ENCODE results near the gene SMCO1. TPM values are rescaled to one million over a fixed set of nuclear protein-coding genes. Genes with fewer than 3 reads are reported as not detected.
"Not testable (repeated sequence)": the region's sequence is repeated elsewhere in the genome, so short reads cannot be mapped to it uniquely, and the experiment has no call there.

SMCO1 gene
- total RNA-seq, 3 donors from 2014 or later, result not detected

- TF ChIP-seq, protein P1, sequence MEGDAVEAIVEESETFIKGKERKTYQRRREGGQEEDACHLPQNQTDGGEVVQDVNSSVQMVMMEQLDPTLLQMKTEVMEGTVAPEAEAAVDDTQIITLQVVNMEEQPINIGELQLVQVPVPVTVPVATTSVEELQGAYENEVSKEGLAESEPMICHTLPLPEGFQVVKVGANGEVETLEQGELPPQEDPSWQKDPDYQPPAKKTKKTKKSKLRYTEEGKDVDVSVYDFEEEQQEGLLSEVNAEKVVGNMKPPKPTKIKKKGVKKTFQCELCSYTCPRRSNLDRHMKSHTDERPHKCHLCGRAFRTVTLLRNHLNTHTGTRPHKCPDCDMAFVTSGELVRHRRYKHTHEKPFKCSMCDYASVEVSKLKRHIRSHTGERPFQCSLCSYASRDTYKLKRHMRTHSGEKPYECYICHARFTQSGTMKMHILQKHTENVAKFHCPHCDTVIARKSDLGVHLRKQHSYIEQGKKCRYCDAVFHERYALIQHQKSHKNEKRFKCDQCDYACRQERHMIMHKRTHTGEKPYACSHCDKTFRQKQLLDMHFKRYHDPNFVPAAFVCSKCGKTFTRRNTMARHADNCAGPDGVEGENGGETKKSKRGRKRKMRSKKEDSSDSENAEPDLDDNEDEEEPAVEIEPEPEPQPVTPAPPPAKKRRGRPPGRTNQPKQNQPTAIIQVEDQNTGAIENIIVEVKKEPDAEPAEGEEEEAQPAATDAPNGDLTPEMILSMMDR (IDR thresholded peaks at IDR 0.05), result no peak
- intact Hi-C loops (cut with DNase I, micrococcal nuclease), result no loop called here
These were observed 40.1 kb upstream of the SMCO1 start for GRCh38 chr3:196555295-196555694.

GRCh38 chr3:196554205-196554604 lies 39.1 kb upstream of the SMCO1 start:
- no peak for ATAC-seq
- intact Hi-C loops (cut with DNase I, micrococcal nuclease), result no loop called here
- Histone ChIP-seq H3K4me3 (no peak overlapping the region), H3K4me1 (ENCODE audit: low read depth) (no peaks in the 10 kb centered on the region), H3K36me3 (ENCODE audit: low read depth) (no peaks in the 10 kb centered on the region), H3K9me3 (peaks cover 10% of the 10 kb centered on the region)
- TF ChIP-seq, protein P1 (IDR thresholded peaks at IDR 0.05), result no peak
- no peak for DNase-seq

More at GRCh38 chr3:196555295-196555694, 40.1 kb upstream of the SMCO1 start:
- Histone ChIP-seq H3K36me3 (ENCODE audit: low read depth) (no peaks in the 10 kb centered on the region), H3K9me3 (no peaks in the 10 kb centered on the region), H3K4me3 (no peak overlapping the region), H3K4me1 (ENCODE audit: low read depth) (no peaks in the 10 kb centered on the region)
- no peak for DNase-seq
- no peak for ATAC-seq

- H3K9me3 ChIP-seq, result peaks cover 16% of the 10 kb centered on the region
- no peak overlapping the region for H3K4me3 ChIP-seq
- H3K4me1 ChIP-seq (ENCODE audit: low read depth), result no peaks in the 10 kb centered on the region
- intact Hi-C loops (cut with DNase I, micrococcal nuclease), result no loop called here
- ATAC-seq (no peak), DNase-seq (no peak)
- TF ChIP-seq, protein P1 (IDR thresholded peaks at IDR 0.05), result no peak
- H3K36me3 ChIP-seq (ENCODE audit: low read depth), result no peaks in the 10 kb centered on the region
These were observed 38.4 kb upstream of the SMCO1 start for GRCh38 chr3:196553551-196553950.

GRCh38 chr3:196552253-196552652 lies 37.1 kb upstream of the SMCO1 start:
- intact Hi-C loops (cut with DNase I, micrococcal nuclease), result no loop called here
- ATAC-seq (no peak), DNase-seq (no peak)
- H3K4me1 ChIP-seq (ENCODE audit: low read depth), result no peaks in the 10 kb centered on the region
- TF ChIP-seq, protein P1 (IDR thresholded peaks at IDR 0.05), result no peak
- peaks cover 16% of the 10 kb centered on the region for H3K9me3 ChIP-seq
- no peaks in the 10 kb centered on the region for H3K36me3 ChIP-seq (ENCODE audit: low read depth)
- no peak overlapping the region for H3K4me3 ChIP-seq

GRCh38 chr3:196550172-196550571 lies 35.0 kb upstream of the SMCO1 start:
- H3K36me3 ChIP-seq (ENCODE audit: low read depth), result not testable (repeated sequence)

DNA sequence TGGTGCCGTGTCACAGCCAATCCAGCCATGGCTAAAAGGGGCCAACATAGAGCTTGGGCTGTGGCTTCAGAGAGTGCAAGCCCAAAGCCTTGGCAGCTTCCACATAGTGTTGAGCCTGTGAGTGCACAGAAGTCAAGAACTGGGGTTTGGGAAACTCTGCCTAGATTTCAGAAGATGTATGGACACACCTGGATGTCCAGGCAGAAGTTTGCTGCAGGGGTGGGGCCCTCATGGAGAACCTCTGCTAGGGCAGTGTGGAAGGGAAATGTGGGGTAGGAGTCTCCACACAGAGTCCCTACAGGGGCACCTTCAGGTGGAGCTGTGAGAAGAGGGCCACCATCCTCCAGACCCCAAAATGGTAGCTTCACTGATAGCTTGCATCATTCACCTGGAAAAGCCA lies 34.2 kb upstream of the SMCO1 start:
- intact Hi-C loops (cut with DNase I, micrococcal nuclease); H3K4me3 ChIP-seq; DNase-seq; H3K36me3 ChIP-seq (ENCODE audit: low read depth); ATAC-seq; H3K4me1 ChIP-seq (ENCODE audit: low read depth): not testable (repeated sequence)
- H3K9me3 ChIP-seq, result peaks cover 16% of the 10 kb centered on the region

More at GRCh38 chr3:196550172-196550571, 35.0 kb upstream of the SMCO1 start:
- H3K4me1 ChIP-seq (ENCODE audit: low read depth); ATAC-seq; H3K4me3 ChIP-seq; intact Hi-C loops (cut with DNase I, micrococcal nuclease); DNase-seq: not testable (repeated sequence)
- peaks cover 16% of the 10 kb centered on the region for H3K9me3 ChIP-seq

DNA sequence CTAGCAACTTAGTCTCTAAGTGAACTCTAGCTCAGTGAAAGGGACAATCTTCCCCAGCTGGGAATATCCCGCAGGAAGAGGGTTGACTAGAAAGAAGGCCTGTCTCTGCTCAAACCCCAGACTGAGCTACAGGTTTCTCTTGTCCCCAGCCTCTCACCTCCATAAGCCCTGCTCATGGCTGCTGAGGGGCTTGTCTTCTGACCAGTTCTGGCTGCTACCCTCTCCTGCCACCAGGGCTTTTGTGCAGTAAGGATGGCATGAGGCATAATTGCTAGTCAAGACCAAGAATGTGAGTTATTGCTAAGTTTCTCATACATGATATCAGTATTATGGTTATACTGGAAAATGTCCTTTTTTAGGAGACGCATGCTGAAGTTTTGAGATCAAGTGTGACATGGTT lies 31.9 kb upstream of the SMCO1 start:
- Histone ChIP-seq H3K4me3 (no peak overlapping the region), H3K4me1 (ENCODE audit: low read depth) (no peaks in the 10 kb centered on the region), H3K9me3 (peaks cover 16% of the 10 kb centered on the region), H3K36me3 (ENCODE audit: low read depth) (no peaks in the 10 kb centered on the region)
- TF ChIP-seq, protein P1 (IDR thresholded peaks at IDR 0.05), result no peak
- ATAC-seq, result no peak
- intact Hi-C loops (cut with DNase I, micrococcal nuclease), result no loop called here
- DNase-seq, result no peak

Data from mucosa of descending colon (tissue), 3 donors.